ENCODE measurements around the gene RNF5.
"Not testable (repeated sequence)": the region's sequence is repeated elsewhere in the genome, so short reads cannot be mapped to it uniquely, and the experiment has no call there.

Gene RNF5

DNA sequence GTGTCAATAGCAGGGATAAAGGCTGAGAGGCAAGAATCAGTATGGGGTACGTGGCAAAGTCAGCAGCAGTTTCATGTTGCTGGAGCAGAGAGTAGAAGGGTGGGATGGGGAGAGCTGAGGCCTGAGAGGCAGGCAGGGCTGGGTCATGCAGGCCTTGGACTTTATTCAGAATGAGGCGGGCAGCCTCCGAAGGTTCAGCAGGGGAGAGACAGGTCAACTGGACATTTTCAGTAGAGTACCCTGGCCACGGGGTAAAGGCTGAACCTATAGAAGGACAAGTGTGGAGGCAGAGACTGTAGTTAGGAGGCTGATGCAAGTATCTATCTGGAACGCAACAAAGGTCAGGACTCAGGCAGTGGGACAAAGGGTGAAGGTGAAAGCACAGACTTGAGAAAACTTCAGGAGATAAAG, 32.0 kb downstream of the RNF5 start:
- DNase-seq (ENCODE audit: low read depth): no peak

GRCh38 chr6:32211432-32211831, 33.2 kb downstream of the RNF5 start:
- not testable (repeated sequence) for DNase-seq (ENCODE audit: low read depth)

DNA sequence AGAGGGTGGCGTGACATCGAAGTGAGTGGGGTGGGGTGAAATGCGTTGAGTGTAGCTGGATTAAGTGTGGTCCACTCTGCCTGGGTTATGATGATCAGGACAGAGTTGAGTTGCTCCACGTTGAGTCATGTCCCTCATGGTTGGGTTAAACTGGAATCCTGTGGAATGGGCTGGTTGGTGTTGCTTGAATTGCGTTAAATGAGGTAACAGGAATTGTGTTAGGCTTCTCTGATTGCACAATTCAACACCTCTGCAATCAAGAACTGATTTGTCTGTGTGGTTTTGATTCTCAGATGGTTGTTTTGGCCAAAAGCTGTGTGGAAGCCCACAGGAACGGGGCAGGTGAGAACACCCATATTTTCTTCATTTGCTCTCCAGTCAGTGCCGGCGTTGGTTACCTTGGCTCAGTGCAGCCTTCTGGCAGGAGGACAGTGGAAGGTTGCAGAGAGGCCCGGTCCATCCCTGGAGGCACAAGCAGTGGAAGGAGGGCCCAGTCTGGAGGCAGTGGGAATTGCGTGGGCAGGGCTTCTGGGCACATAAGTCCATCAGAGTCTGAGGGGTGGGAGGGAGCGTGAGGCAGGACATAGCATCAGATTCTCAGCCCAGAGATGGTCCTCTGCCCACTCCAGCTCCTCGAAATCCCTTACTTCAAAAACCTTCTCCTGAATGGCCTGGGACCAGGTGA, 34.0 kb downstream of the RNF5 start:
- no peak for DNase-seq (ENCODE audit: low read depth)

GRCh38 chr6:32213649-32214048, 35.4 kb downstream of the RNF5 start:
- DNase-seq (ENCODE audit: low read depth): no peak

- no peak for DNase-seq (ENCODE audit: low read depth)
Measured at GRCh38 chr6:32214126-32214525, 35.9 kb downstream of the RNF5 start.

DNA sequence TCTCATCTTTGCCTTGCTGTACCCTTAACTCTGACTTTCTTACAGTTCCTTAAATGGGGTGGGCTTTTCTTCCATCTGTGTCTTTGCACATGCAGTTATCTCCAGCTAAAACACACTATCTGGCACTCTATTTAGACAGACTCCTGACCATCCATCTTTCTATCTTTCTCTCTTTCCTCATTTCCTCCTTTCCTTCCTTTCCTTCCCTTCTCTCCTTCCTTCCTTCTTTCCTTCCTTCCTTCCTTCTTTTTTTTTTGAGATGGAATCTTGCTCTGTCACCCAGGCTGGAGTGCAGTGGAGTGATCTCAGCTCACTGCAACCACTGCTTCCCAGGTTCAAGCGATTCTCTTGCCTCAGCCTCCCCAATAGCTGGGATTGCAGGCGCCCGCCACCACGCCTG, 37.4 kb downstream of the RNF5 start:
- no peak for DNase-seq (ENCODE audit: low read depth)

DNA sequence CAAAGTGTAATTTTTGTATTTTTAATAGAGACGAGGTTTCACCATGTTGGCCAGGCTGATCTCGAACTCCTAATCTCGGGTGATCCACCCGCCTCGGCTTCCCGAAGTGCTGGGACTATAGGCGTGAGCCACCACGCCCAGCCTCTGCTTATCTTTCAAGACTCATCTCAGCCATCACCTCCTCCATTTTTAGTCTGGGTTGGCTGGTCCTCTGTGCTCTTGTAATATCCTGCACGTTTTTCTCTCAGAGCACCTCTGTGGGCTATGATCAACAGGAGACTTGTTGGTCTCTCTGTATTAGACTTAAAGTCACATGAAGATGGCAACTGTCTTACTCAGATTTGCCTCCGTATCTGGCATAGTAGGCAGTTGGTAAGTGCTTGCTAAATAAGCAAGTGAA, 38.1 kb downstream of the RNF5 start:
- DNase-seq (ENCODE audit: low read depth): no peak

- DNase-seq (ENCODE audit: low read depth): no peak
Measured at GRCh38 chr6:32216998-32217397, 38.8 kb downstream of the RNF5 start.

DNA sequence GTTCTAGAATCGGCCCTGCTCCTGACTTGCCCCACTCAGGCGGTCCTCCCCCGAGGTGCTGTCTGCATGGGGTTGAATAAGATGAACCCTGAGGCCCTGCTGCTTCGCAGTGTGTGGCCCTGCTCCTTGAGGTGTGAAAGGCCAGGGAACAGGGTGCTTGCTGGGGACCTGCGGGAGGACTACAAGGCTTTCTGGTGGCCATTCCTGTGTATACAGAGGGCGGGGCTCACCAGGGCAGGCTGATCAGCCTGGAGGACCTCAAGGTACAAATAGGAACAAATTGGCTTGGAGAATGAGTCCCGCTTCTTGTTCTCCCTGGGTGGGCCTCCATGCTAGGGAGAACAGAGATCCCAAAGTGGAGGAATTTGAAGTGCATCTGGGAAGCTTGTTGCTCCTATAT, 40.0 kb downstream of the RNF5 start:
- DNase-seq (ENCODE audit: low read depth): no peak

DNA sequence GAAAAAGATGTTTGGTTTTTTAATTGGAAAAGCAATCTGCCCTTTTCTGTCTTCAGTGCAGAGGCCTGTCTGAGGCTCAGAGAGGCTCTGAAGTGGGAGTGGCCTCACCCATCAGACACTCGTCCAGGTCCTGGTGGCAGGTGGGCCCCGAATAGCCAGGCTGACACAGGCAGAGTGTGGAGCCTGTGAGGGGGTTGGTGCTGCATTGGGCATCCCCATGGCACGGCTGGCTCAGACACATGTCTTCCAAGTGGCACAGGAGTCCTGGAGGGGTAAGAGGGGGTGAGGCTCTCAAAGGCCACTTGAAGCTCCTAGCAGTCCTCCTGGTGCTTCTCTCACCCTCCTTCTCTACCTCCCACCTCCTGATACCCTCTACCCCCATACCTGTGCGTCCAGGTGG, 41.8 kb downstream of the RNF5 start:
- DNase-seq (ENCODE audit: low read depth): no peak

DNA sequence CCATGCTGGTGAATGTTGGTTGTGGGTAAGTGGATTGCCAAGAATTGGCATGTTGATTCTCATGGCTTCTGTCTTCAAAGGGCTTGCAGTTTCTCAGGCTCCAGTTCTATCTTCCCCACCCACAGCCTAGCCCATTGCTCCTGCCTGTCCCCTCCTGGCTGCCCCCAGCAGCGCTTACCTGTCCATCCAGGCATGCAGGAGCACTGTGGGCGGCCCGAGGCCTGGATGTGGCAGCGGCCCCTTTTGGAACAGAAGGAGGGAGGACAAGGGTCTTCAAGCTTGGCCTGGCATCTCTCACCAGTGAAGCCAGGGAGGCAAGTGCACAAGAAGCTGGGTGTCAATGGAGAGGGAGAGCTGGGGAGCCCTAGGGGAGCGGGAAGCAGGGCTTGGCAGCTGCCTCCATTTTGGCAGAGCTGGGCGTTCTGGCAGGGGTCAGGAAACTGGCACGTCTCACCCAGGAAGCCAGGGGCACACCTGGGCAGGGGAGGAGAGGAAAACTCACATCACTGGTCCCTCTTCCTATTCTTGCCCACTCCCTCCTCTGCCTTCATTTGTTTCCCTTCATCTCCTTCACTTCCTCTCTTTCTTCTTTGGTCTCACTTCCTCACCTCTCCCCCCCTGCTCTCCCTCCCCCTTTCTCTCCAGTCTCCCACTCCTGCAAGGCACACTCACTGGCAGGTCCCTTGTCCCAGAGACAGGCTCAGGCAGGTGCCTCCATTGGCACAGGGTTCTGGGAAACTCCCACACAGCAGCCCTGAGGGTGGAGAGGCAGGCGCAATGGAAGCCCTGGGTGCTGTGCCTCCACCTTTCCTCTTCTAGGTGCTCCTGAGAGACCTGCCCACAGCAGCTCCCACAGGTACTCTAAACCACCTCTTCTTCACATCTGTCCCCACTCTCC, 44.4 kb downstream of the RNF5 start:
- DNase-seq (ENCODE audit: low read depth): no peak

DNA sequence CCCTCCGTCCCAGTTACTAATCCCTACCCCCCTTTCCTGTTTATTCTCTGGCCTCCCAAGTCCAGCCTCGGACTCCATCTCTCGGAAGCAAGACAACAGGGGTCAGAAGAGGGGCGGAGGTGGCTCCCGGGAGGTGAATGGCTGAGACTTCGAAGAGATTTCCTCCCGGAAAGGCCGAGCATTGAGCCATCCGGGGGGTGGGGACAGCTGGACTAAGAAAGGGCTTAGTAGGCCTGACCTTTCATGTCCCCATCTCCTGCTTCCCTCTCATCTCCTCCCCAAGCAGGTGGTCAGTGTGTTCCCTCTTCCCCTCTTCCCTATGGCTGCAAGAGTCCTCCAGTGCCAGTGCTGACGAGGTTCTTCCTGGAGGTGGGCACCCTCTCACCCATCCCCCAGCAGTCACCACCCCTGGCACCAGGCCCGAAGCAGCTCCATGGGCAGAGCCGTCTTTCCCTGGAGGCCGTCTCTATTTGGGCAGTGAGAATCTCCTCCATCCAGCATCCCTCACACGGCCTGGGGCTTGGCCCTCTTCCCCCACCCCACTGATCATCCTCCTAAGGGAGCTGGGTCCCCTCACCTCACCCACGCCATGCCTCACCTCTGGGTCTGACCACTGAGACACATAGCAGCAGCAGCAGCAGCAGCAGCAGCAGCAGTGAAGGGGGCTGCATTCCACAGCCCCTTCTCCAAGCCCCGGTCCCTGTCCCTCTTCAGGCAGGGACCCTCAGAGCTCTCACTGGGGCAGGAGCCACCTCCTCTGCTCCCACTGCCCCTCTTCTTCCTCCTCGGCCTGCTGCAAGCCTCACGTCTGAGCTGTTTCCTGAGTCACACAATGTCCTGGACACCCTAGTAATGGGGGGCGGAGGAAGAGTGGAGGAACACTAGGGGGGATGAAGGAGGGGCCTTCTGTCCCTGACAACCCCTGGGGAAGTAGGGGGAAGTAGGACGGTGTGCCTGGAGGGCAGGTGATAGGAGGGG, 45.3 kb downstream of the RNF5 start, which contains the start of gene NOTCH4:
TSS of gene NOTCH4 (minus strand) at position 810 of the 978 bp plus-strand sequence. CDS start at position 671, 139 bp downstream.
- no peak for DNase-seq (ENCODE audit: low read depth)

DNA sequence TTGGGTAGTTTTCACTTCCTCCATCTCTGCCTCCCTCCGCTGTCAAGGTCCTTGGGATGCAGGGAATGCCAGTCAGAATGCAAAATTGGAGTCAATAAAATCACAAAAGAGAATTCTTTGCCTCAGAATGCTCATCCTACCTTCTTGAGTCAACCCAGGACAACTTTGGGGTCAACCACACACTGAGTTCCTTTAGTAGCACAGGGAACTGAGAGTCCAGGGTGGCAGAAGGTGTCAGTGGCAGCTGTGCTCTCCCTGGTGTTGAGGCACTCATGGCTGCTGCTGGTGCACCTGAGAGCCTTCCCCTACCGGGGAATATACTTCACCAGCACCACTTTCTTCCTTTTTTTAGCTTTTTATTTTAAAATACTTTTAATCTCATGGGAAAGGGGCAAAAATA, 46.5 kb downstream of the RNF5 start:
- DNase-seq (ENCODE audit: low read depth): no peak

DNA sequence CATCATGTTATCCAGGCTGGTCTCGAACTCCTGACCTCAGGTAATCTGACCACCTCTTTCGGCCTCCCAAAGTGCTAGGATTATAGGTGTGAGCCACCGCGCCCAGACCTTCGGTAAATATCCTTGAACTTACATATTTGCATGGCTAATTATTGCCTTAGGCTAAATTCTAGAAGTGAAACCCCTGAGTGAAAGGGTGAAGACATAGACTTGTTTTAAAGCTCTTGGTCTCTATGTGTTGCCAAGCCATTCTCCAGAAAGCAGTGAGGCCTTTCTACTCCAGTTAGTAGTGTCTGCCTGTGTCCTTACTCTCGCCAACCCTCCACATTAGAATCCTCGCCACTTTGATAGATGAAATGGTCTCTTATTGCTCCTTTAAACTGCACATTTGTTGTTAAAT, 48.2 kb downstream of the RNF5 start:
- DNase-seq (ENCODE audit: low read depth): no peak
